ENCODE measurements around the gene EXOSC10.

Gene EXOSC10

DNA sequence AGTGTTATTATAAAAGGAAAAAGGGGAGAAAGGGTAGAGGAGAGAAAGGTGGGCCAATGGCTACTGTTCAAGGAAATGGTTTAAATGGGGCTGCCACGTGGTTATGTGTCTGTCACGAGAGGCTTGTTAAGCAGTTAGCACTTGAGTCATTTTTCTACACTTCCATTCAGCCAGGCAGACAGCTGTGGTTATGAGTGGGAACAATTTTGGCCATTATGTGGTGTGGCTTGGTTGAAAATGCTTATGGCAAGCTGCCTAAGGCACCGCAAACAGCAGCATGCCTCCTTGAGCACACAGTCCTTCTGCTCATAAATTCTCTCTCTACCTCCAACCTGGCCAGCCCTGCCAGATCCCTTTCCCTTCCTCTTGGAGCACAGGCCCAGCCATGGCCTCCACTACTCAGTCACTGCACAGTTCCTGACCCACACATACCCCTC is 36.7 kb downstream of the EXOSC10 start:
- no peaks in the 10 kb centered on the region for H3K4me1 ChIP-seq (ENCODE audit: control insufficient read depth, insufficient read depth, low read length)
- no peaks in the 10 kb centered on the region for H3K9me3 ChIP-seq (ENCODE audit: control insufficient read depth, insufficient read depth, low read depth, low read length)
- CTCF ChIA-PET, result interaction anchor here (0.6 to 5.0 kb wide), 3 partner anchors 19 to 583 kb away, joined by 3 to 43 read pairs (median 4); no protein-coding TSS in a partner anchor
- TF ChIP-seq ZNF544 (tag by site-specific recombination; IDR thresholded peaks at IDR 0.05) (no peak), MYNN (tag by site-specific recombination; IDR thresholded peaks at IDR 0.05; ENCODE audit: borderline replicate concordance) (no peak), ZNF335 (tag by site-specific recombination; conservative IDR thresholded peaks at IDR 0.05) (no peak), OSR2 (tag by site-specific recombination; IDR thresholded peaks at IDR 0.05) (0 out of 2 replicates have a peak, but pooled peaks have one; percentile 23), ZNF629 (tag by site-specific recombination; IDR thresholded peaks at IDR 0.05) (peak; percentile 9; the same call in 1 of the 2 replicates), PRDM1 (tag by site-specific recombination; IDR thresholded peaks at IDR 0.05) (peak; percentile 81; the same call in 1 of the 2 replicates), SP7 (tag by site-specific recombination; IDR thresholded peaks at IDR 0.05) (no peak), ZNF214 (tag by site-specific recombination; IDR thresholded peaks at IDR 0.05; ENCODE audit: borderline replicate concordance) (no peak), ZNF555 (tag by site-specific recombination; conservative IDR thresholded peaks at IDR 0.05) (no peak), ZNF121 (tag by site-specific recombination; IDR thresholded peaks at IDR 0.05) (peak; percentile 65), ZNF19 (tag by site-specific recombination; IDR thresholded peaks at IDR 0.05; ENCODE audit: low read depth) (no peak), ZNF600 (tag by site-specific recombination; IDR thresholded peaks at IDR 0.05) (peak; percentile 53; the same call in 1 of the 2 replicates)
- TF ChIP-seq, protein P1, sequence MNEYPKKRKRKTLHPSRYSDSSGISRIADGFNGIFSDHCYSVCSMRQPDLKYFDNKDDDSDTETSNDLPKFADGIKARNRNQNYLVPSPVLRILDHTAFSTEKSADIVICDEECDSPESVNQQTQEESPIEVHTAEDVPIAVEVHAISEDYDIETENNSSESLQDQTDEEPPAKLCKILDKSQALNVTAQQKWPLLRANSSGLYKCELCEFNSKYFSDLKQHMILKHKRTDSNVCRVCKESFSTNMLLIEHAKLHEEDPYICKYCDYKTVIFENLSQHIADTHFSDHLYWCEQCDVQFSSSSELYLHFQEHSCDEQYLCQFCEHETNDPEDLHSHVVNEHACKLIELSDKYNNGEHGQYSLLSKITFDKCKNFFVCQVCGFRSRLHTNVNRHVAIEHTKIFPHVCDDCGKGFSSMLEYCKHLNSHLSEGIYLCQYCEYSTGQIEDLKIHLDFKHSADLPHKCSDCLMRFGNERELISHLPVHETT (tag by site-specific recombination; IDR thresholded peaks at IDR 0.05), result no peak
- POLR2A ChIA-PET, result interaction anchor here (0.7 kb wide), 1 partner anchor 474 kb away, joined by 3 read pairs; no protein-coding TSS in a partner anchor
- peaks cover 21 to 62% of the 10 kb centered on the region in 2 experiments for H3K36me3 ChIP-seq (ENCODE audit: control insufficient read depth in 2 of 2, insufficient read depth in 1 of 2, low read length in 2 of 2)
- H3K4me3 ChIP-seq (ENCODE audit: low read depth, low read length), result no peak overlapping the region
- no peak overlapping the region for H3K27ac ChIP-seq (ENCODE audit: extremely low read depth, low read depth, low read length)

DNA sequence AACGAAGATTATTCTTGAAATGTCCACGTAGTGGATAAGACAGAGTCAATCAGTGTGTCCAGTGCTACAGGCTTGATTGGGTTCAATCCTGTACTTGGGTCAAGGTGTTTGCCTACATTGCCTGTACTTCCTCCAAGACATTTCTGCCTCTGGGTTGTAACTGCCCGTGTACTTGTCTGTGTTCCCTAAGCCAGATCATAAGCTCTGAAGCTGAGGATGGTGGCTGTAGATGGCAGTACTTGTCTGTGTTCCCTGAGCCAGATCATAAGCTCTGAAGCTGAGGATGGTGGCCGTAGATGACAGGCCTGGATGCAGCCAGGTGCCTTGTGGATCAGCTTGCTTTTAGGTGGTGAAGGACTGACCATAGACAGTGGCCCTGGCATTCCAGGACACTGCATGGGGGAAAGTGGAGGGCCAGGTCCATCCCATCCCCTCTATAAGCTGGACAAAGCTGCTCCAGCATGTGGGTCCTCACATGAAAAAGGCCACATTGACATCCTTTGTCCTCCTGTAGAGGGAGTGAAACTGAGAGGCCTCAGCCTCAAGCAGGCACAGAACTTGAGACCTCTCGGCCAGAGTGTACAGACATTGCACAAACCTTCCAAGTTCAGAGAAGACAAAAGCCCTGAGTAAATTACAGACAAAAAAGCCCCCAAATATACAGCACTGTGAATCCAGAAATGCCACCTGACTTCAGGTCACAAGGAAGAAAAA is 37.9 kb downstream of the EXOSC10 start:
- Histone ChIP-seq H3K4me1 (ENCODE audit: control insufficient read depth, insufficient read depth, low read length) (no peaks in the 10 kb centered on the region), H3K27ac (ENCODE audit: extremely low read depth, low read depth, low read length) (no peak overlapping the region), H3K9me3 (ENCODE audit: control insufficient read depth, insufficient read depth, low read depth, low read length) (no peaks in the 10 kb centered on the region), H3K36me3 (ENCODE audit: control insufficient read depth in 2 of 2, insufficient read depth in 1 of 2, low read length in 2 of 2) (peaks cover 29 to 65% of the 10 kb centered on the region in 2 experiments), H3K4me3 (ENCODE audit: low read depth, low read length) (no peak overlapping the region)
- TF ChIP-seq, protein P2, sequence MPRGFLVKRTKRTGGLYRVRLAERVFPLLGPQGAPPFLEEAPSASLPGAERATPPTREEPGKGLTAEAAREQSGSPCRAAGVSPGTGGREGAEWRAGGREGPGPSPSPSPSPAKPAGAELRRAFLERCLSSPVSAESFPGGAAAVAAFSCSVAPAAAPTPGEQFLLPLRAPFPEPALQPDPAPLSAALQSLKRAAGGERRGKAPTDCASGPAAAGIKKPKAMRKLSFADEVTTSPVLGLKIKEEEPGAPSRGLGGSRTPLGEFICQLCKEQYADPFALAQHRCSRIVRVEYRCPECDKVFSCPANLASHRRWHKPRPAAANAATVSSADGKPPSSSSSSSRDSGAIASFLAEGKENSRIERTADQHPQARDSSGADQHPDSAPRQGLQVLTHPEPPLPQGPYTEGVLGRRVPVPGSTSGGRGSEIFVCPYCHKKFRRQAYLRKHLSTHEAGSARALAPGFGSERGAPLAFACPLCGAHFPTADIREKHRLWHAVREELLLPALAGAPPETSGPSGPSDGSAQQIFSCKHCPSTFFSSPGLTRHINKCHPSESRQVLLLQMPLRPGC (tag by site-specific recombination; IDR thresholded peaks at IDR 0.05), result no peak
- TF ChIP-seq ZBTB17 (tag by site-specific recombination; IDR thresholded peaks at IDR 0.05) (peak; percentile 39; the same call in 1 of the 2 replicates), ZNF600 (tag by site-specific recombination; IDR thresholded peaks at IDR 0.05) (0 out of 2 replicates have a peak, but pooled peaks have one; percentile 38), ZNF248 (tag by site-specific recombination; IDR thresholded peaks at IDR 0.05) (no peak), ZNF335 (tag by site-specific recombination; conservative IDR thresholded peaks at IDR 0.05) (peak; percentile 47; the same call in 1 of the 2 replicates), ZBTB48 (tag by site-specific recombination; IDR thresholded peaks at IDR 0.05) (peak; percentile 64), KLF17 (tag by site-specific recombination; IDR thresholded peaks at IDR 0.05) (no peak), ZNF529 (tag by site-specific recombination; IDR thresholded peaks at IDR 0.05; ENCODE audit: insufficient replicate concordance) (no peak)
- TF ChIP-seq, protein P3, sequence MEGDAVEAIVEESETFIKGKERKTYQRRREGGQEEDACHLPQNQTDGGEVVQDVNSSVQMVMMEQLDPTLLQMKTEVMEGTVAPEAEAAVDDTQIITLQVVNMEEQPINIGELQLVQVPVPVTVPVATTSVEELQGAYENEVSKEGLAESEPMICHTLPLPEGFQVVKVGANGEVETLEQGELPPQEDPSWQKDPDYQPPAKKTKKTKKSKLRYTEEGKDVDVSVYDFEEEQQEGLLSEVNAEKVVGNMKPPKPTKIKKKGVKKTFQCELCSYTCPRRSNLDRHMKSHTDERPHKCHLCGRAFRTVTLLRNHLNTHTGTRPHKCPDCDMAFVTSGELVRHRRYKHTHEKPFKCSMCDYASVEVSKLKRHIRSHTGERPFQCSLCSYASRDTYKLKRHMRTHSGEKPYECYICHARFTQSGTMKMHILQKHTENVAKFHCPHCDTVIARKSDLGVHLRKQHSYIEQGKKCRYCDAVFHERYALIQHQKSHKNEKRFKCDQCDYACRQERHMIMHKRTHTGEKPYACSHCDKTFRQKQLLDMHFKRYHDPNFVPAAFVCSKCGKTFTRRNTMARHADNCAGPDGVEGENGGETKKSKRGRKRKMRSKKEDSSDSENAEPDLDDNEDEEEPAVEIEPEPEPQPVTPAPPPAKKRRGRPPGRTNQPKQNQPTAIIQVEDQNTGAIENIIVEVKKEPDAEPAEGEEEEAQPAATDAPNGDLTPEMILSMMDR (tag by site-specific recombination; IDR thresholded peaks at IDR 0.05), result 0 out of 2 replicates have a peak, but pooled peaks have one; percentile 36
- ChIA-PET POLR2A (interaction anchor here (0.6 to 2.6 kb wide), 3 partner anchors 9 to 38 kb away, joined by 4 to 12 read pairs (median 4); partner anchors contain the start of gene EXOSC10), CTCF (interaction anchor here (0.5 to 5.0 kb wide), 3 partner anchors 24 to 562 kb away, joined by 3 to 43 read pairs (median 4); no protein-coding TSS in a partner anchor)

Measured in HEK293 (cell line).